Skeletal muscle tissue (tissue), 4 donors: ENCODE data around the gene KCNQ5. TPM values are rescaled to one million over a fixed set of nuclear protein-coding genes. Genes with fewer than 3 reads are reported as not detected.

Source experiments
- H3K27ac ChIP-seq: one replicate; pipeline ENCODE4 v1.7.0; 2013; ENCODE audit warnings: mild to moderate bottlenecking, low read depth, low read length, inconsistent platforms
- H3K27me3 ChIP-seq, 3 donors: one replicate each; pipeline ENCODE4 v1.7.0; 2013; ENCODE audit warnings: low read length in 3 of 3; ENCODE audit not compliant: control insufficient read depth in 3 of 3, insufficient read depth in 3 of 3
- H3K36me3 ChIP-seq, 3 donors: one replicate each; pipeline ENCODE4 v1.7.0; 2013; ENCODE audit warnings: low read length in 3 of 3; ENCODE audit not compliant: control insufficient read depth in 3 of 3, insufficient read depth in 3 of 3
- H3K4me1 ChIP-seq, 3 donors: one replicate each; pipeline ENCODE4 v1.7.0; 2013; ENCODE audit warnings: low read length in 3 of 3, mild to moderate bottlenecking in 3 of 3; ENCODE audit not compliant: control insufficient read depth in 3 of 3, insufficient read depth in 3 of 3
- H3K4me3 ChIP-seq, 3 donors: one replicate each; pipeline ENCODE4 v1.7.0; 2013; ENCODE audit warnings: low read length in 3 of 3
- H3K9ac ChIP-seq, 3 donors: one replicate each; pipeline ENCODE4 v1.7.0; 2013; ENCODE audit warnings: low read length in 3 of 3, mild to moderate bottlenecking in 3 of 3, moderate library complexity in 2 of 3, low read depth in 1 of 3
- H3K9me3 ChIP-seq, 3 donors: one replicate each; pipeline ENCODE4 v1.7.0; 2013; ENCODE audit warnings: low read length in 3 of 3; ENCODE audit not compliant: control insufficient read depth in 3 of 3
- total RNA-seq: library from RNA; depleted of rRNA; stranded (reverse); fragments of >200 nt; gene quantifications from one replicate; pipeline ENCODE4 v1.2.3, GENCODE V29; 2014
- donor health status: Osteomylitis.

KCNQ5 gene
- total RNA-seq, 1 donor from 2014 or later: 0.52 TPM

DNA sequence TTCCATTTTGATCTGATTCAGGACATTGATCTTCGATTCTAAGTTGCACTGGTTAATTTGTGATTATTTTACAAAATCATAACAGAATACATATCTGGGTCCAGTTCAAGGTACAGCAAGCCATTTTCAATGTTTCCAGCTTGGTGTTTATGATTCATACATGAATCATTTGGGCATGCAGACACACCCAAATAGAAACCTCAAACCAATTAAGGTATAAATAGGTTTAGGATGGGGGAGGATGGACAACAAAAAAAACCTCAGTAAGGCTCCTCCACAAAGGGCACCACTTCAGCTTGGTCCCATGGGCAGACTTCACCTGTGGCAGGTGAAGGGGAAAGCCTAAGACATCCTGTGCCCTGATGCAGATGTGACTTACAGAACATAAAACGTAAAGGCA, 410.7 kb downstream of the KCNQ5 start:
- H3K4me1 ChIP-seq: peaks cover 0 to 2% (median 0%) of the 10 kb centered on the region in 3 donors
- H3K4me3 ChIP-seq: no peak overlapping the region
- H3K9me3 ChIP-seq: no peaks in the 10 kb centered on the region
- H3K27ac ChIP-seq: no peak overlapping the region
- H3K27me3 ChIP-seq: no peaks in the 10 kb centered on the region
- H3K9ac ChIP-seq: no peak overlapping the region
- H3K36me3 ChIP-seq: no peaks in the 10 kb centered on the region

DNA sequence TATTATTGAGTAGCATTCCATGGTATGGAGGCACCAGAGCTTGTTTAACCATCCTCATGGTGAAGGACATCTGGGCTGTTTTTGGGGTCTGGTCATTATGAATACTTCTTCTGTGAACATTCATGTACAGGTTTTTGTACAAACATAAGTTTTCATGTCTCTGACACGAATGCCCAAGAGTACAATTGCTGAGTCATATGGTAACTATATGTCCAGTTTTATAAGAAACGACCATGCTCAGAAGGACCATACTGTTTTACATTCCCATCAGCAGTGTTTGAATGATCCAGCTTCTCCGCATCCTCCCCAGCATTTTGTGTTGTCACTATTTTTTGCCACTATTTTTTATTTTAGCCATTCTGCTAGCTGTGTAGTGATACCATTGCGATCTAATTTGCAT, 414.8 kb downstream of the KCNQ5 start:
- no peaks in the 10 kb centered on the region for H3K9me3 ChIP-seq
- H3K4me3 ChIP-seq: no peak overlapping the region
- H3K36me3 ChIP-seq: no peaks in the 10 kb centered on the region
- H3K27ac ChIP-seq: no peak overlapping the region
- no peak overlapping the region for H3K9ac ChIP-seq
- peaks cover 0 to 5% (median 0%) of the 10 kb centered on the region in 3 donors for H3K4me1 ChIP-seq
- no peaks in the 10 kb centered on the region for H3K27me3 ChIP-seq

- H3K27me3 ChIP-seq: no peaks in the 10 kb centered on the region
- no peak overlapping the region for H3K9ac ChIP-seq
- H3K27ac ChIP-seq: no peak overlapping the region
These were observed 419.2 kb downstream of the KCNQ5 start for GRCh38 chr6:73041051-73041450.

DNA sequence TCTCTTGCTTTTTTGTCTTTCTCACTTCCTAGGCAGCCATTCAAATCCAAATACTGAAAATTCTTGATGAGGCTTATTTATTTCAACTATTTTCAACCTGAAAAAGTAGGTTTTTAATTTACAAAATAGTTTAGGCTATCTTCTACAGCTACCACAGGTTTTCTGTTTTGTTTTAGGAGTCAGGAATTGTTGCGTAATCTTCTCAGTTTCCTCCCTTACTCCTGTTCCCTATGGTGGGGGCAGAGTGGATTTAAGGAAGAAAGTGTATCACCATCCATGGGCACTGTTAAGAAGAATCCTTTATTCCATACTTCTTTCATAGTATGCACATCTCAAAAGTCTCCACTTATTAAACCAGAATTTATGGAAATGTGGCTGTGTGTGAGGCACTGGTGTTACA, 421.0 kb downstream of the KCNQ5 start:
- peaks cover 0 to 5% (median 5%) of the 10 kb centered on the region in 3 donors for H3K4me1 ChIP-seq
- no peak overlapping the region for H3K27ac ChIP-seq
- no peaks in the 10 kb centered on the region for H3K9me3 ChIP-seq
- no peaks in the 10 kb centered on the region for H3K27me3 ChIP-seq
- no peaks in the 10 kb centered on the region for H3K36me3 ChIP-seq
- H3K9ac ChIP-seq: no peak overlapping the region
- no peak overlapping the region for H3K4me3 ChIP-seq

More at GRCh38 chr6:73041051-73041450, 419.2 kb downstream of the KCNQ5 start:
- Histone ChIP-seq H3K4me3 (peak overlapping the region in 1 of 3 donors; percentile 9), H3K4me1 (peaks cover 0 to 5% (median 5%) of the 10 kb centered on the region in 3 donors), H3K9me3 (no peaks in the 10 kb centered on the region), H3K36me3 (no peaks in the 10 kb centered on the region)

DNA sequence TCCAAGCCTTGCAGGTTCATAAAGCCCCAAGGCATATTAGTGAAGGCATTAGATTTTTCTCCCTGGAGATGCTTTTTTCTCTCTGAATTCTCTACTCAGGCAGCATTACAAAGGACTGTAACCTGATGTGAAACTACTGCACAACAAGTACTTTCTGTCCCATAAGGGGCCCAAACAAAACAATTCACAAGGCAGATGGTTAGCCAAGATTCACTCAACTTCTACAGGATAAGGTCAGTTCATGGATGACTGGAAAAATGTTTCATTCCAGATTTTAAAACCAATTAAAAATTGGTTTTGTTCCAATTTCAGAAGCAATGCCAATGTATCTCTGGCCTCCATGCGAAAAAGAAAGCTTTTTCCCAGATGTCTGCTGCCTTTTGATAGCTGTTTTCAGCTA, 421.6 kb downstream of the KCNQ5 start:
- H3K27ac ChIP-seq: no peak overlapping the region
- H3K4me1 ChIP-seq: peaks cover 0 to 5% (median 5%) of the 10 kb centered on the region in 3 donors
- no peak overlapping the region for H3K9ac ChIP-seq
- H3K36me3 ChIP-seq: no peaks in the 10 kb centered on the region
- H3K27me3 ChIP-seq: no peaks in the 10 kb centered on the region
- no peaks in the 10 kb centered on the region for H3K9me3 ChIP-seq
- no peak overlapping the region for H3K4me3 ChIP-seq

- Histone ChIP-seq H3K9ac (no peak overlapping the region), H3K27ac (no peak overlapping the region), H3K4me1 (peaks cover 0 to 5% (median 5%) of the 10 kb centered on the region in 3 donors), H3K9me3 (no peaks in the 10 kb centered on the region), H3K4me3 (no peak overlapping the region), H3K36me3 (no peaks in the 10 kb centered on the region), H3K27me3 (no peaks in the 10 kb centered on the region)
These were observed 423.7 kb downstream of the KCNQ5 start for GRCh38 chr6:73045609-73046008.

GRCh38 chr6:73047801-73048200, 425.9 kb downstream of the KCNQ5 start:
- Histone ChIP-seq H3K36me3 (no peaks in the 10 kb centered on the region), H3K4me3 (no peak overlapping the region), H3K4me1 (peaks cover 0 to 5% (median 0%) of the 10 kb centered on the region in 3 donors), H3K27me3 (no peaks in the 10 kb centered on the region), H3K27ac (no peak overlapping the region), H3K9me3 (no peaks in the 10 kb centered on the region), H3K9ac (no peak overlapping the region)

DNA sequence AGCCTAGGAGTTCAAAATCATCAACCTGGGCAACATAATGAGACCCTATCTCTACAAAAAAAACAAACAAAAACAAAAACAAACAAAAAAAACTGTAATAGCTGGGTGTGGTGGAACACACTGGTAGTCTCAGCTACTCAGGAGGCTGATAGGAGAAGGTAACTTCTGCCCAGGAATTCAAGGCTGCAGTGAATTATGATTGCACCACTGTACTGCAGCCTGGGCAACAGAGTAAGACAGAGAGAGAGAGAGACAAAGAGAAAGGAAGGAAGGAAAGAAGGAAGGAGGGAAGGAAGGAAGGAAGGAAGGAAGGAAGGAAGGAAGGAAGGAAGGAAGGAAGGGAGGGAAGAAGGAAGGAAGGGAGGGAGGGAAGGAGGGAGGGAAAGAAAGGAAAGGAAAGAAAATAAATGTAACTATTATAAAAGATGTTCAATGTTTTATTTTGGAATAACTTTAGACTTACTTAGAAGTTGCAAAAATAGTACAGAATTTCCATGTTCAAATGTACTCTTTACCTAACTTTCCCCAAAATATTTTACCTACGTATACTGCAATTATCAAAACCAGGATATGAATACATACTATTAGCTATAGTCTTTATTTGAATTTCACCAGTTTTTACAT, 428.2 kb downstream of the KCNQ5 start:
- Histone ChIP-seq H3K27ac (no peak overlapping the region), H3K36me3 (no peaks in the 10 kb centered on the region), H3K9me3 (no peaks in the 10 kb centered on the region), H3K4me3 (no peak overlapping the region), H3K4me1 (peaks cover 0 to 5% (median 0%) of the 10 kb centered on the region in 3 donors), H3K9ac (no peak overlapping the region), H3K27me3 (no peaks in the 10 kb centered on the region)

DNA sequence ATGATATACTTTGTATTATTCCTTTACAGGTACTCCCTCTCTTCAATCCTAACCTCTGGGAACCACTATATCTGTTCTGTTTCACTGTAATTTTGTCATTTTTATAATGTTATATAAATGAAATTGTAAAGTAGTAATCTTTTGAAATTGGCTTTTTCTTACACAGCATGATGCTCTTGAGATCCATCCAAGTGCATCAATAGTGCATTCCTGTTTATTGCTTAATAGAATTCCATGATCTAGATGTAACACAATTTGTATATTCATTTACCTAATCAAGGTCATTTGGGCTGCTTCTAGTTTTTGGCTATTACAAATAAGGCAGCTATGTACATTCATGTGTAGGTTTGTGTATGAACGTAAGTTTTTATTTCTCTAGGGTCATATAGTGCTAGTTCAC, 428.8 kb downstream of the KCNQ5 start:
- no peak overlapping the region for H3K4me3 ChIP-seq
- H3K9me3 ChIP-seq: no peaks in the 10 kb centered on the region
- no peak overlapping the region for H3K9ac ChIP-seq
- no peak overlapping the region for H3K27ac ChIP-seq
- H3K27me3 ChIP-seq: no peaks in the 10 kb centered on the region
- no peaks in the 10 kb centered on the region for H3K36me3 ChIP-seq
- H3K4me1 ChIP-seq: no peaks in the 10 kb centered on the region

- no peak overlapping the region for H3K27ac ChIP-seq
- no peak overlapping the region for H3K4me3 ChIP-seq
- no peaks in the 10 kb centered on the region for H3K27me3 ChIP-seq
- no peaks in the 10 kb centered on the region for H3K36me3 ChIP-seq
- H3K9ac ChIP-seq: no peak overlapping the region
- H3K4me1 ChIP-seq: no peaks in the 10 kb centered on the region
- no peaks in the 10 kb centered on the region for H3K9me3 ChIP-seq
These were observed 429.3 kb downstream of the KCNQ5 start for GRCh38 chr6:73051147-73051546.
